Measurements from ENCODE around the gene PROB1. TPM values are rescaled to one million over a fixed set of nuclear protein-coding genes. Genes with fewer than 3 reads are reported as not detected.
"Not testable (repeated sequence)": the region's sequence is repeated elsewhere in the genome, so short reads cannot be mapped to it uniquely, and the experiment has no call there.

Gene PROB1, protein sequence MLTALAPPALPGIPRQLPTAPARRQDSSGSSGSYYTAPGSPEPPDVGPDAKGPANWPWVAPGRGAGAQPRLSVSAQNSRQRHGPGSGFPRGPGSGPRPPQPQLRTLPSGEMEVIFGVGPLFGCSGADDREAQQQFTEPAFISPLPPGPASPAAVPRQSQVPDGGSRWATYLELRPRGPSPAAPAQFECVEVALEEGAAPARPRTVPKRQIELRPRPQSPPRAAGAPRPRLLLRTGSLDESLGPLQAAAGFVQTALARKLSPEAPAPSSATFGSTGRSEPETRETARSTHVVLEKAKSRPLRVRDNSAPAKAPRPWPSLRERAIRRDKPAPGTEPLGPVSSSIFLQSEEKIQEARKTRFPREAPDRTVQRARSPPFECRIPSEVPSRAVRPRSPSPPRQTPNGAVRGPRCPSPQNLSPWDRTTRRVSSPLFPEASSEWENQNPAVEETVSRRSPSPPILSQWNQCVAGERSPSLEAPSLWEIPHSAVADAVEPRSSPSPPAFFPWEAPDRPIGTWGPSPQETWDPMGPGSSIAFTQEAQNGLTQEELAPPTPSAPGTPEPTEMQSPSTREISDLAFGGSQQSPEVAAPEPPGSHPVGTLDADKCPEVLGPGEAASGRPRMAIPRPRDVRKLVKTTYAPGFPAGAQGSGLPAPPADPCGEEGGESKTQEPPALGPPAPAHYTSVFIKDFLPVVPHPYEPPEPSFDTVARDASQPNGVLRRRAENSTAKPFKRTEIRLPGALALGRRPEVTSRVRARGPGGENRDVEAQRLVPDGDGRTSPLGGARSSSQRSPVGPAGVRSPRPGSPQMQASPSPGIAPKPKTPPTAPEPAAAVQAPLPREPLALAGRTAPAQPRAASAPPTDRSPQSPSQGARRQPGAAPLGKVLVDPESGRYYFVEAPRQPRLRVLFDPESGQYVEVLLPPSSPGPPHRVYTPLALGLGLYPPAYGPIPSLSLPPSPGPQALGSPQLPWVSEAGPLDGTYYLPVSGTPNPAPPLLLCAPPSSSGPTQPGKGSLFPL
- 1 to 10 TPM in 1 of 4 donors, under 1 TPM in 2, not detected in 1; 0.55 to 1.1 (median 0.60) TPM for total RNA-seq

DNA sequence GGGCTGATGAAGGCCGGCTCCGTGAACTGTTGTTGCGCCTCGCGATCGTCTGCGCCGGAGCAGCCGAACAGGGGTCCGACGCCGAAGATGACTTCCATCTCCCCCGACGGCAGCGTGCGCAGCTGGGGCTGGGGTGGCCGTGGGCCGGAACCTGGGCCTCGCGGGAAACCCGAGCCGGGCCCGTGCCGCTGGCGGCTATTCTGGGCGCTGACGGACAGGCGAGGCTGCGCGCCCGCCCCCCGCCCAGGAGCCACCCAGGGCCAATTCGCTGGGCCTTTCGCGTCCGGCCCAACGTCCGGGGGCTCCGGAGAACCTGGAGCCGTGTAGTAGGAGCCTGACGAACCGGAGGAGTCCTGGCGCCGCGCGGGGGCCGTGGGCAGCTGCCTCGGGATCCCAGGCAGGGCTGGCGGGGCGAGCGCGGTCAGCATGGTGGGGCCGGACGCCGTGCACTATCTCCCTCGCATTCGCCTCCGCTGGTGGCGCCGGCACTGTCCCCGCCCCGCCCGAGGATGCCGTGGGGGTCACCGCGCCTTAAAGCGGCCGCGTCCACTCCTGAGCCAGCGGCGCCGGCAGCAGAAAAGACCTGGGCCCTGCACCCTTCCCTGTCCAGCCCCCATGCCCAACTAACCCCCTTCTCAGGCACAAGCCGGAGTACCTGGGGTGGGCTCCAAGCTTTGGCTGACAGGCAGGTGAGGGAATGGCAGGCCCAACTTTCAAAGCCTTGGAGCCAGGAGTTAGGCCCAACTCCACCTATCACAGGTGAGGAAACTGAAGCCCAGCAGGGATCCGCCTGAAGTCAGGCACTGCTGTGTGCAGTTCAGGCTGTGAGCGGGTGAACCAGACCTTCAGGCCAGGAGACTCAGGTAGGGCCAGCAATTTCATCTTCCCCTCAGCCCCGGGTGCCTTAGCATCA, at the start of gene PROB1:
Gene PROB1, minus strand, starts transcription at position 451 of the 913 bp plus-strand sequence. Its CDS starts 23 bp downstream, at position 428.
- intact Hi-C loops (cut with DNase I; ENCODE audit: low total_unique reads): no loop called here
- Histone ChIP-seq H3K4me3 (peak within 1 kb of the TSS; percentile 4 to 61 (median 36)), H3K9me3 (no peaks in the 10 kb centered on the region), H3K4me1 (peaks cover 0 to 44% (median 37%) of the 10 kb centered on the region in 4 donors), H3K27me3 (peaks cover 21% of the 10 kb centered on the region), H3K27ac (peak within 1 kb of the TSS in 3 of 4 donors; percentile 0 to 37 (median 8)), H3K36me3 (no peaks in the 10 kb centered on the region)
- DNase-seq: no peak
- TF ChIP-seq POLR2AphosphoS5 (IDR thresholded peaks at IDR 0.05) (no peak), POLR2A (IDR thresholded peaks at IDR 0.05) (no peak), EP300 (IDR thresholded peaks at IDR 0.05; ENCODE audit: low read depth) (no peak)
- TF ChIP-seq, protein P1, sequence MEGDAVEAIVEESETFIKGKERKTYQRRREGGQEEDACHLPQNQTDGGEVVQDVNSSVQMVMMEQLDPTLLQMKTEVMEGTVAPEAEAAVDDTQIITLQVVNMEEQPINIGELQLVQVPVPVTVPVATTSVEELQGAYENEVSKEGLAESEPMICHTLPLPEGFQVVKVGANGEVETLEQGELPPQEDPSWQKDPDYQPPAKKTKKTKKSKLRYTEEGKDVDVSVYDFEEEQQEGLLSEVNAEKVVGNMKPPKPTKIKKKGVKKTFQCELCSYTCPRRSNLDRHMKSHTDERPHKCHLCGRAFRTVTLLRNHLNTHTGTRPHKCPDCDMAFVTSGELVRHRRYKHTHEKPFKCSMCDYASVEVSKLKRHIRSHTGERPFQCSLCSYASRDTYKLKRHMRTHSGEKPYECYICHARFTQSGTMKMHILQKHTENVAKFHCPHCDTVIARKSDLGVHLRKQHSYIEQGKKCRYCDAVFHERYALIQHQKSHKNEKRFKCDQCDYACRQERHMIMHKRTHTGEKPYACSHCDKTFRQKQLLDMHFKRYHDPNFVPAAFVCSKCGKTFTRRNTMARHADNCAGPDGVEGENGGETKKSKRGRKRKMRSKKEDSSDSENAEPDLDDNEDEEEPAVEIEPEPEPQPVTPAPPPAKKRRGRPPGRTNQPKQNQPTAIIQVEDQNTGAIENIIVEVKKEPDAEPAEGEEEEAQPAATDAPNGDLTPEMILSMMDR (IDR thresholded peaks at IDR 0.05): no peak
- WGBS, 2 donors (ENCODE audit: low coverage in 1 of 2): 62% methylated on average over 41 of the region's 76 CpGs; no CpG with 5 or more reads in 1 of the 2 donors
- in situ Hi-C loops (cut with MboI; ENCODE audit: low pct_ligation_motif_present in 1 of 4, low pct_unique_long_range_greater_than_20kb in 1 of 4, low sequenced_read_pairs in 3 of 4): no loop called here

DNA sequence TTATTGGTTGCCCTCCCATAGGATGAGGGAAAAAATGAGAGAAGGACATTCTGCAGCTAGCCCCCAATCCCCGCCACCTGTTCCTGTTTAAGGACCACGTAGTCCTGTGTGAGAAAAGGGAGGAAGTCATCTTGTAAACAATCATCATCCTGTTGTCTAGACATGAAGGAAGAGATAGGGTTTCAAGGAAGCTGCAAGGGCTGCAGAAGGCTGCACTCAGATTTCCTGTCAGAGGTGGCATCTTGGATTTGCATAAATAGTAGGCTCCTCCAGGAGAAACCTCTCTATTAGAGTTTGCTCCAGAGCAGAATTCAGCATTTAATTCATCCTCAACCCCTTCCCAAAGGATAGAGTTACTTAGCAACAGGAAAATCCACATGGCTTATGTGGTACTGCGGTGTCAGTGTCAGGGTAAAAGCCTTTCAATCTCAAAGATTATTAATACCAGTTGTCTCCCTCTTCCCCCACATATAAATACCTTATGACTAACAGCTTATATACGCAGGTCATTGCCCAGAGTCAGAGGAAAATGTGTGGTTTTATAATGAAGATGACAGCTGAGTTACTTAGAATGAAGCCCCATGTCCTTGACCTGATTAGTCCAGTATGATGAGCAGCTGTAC, 49.0 kb upstream of the PROB1 start:
- peaks cover under 1 to 7% (median 5%) of the 10 kb centered on the region in 4 donors for H3K4me1 ChIP-seq
- DNase-seq: no peak
- H3K4me3 ChIP-seq: no peak overlapping the region
- no peaks in the 10 kb centered on the region for H3K36me3 ChIP-seq
- intact Hi-C loops (cut with DNase I; ENCODE audit: low total_unique reads): no loop called here
- H3K9me3 ChIP-seq: no peaks in the 10 kb centered on the region
- in situ Hi-C loops (cut with MboI; ENCODE audit: low pct_ligation_motif_present in 1 of 4, low pct_unique_long_range_greater_than_20kb in 1 of 4, low sequenced_read_pairs in 3 of 4): loop anchor here in 1 of 4 donors (25.0 kb wide), 1 partner anchor 318 kb away; no protein-coding TSS in a partner anchor
- 75 to 80% methylated on average over 1 to 4 of the region's 4 CpGs for WGBS, 2 donors (ENCODE audit: low coverage in 1 of 2)
- H3K27ac ChIP-seq: no peak overlapping the region
- no peaks in the 10 kb centered on the region for H3K27me3 ChIP-seq
- TF ChIP-seq POLR2A (IDR thresholded peaks at IDR 0.05) (no peak), EP300 (IDR thresholded peaks at IDR 0.05; ENCODE audit: low read depth) (no peak), POLR2AphosphoS5 (IDR thresholded peaks at IDR 0.05) (no peak)
- TF ChIP-seq, protein P1 (IDR thresholded peaks at IDR 0.05): no peak

DNA sequence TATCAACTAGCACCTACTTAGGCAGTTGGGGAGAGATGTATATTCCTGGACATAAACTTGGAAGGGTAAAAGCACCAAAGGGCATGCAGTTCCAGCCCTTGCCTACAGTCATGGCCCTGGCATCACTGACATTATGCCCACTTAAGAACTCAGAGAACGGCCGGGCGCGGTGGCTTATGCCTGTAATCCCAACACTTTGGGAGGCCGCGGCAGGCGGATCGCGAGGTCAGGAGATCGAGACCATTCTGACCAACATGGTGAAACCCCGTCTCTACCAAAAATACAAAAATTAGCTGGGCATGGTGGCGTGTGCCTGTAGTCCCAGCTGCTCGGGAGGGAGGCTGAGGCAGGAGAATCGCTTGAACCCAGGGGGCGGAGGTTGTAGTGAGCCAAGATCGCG, 45.5 kb upstream of the PROB1 start:
- H3K27ac ChIP-seq; intact Hi-C loops (cut with DNase I; ENCODE audit: low total_unique reads); H3K36me3 ChIP-seq; H3K27me3 ChIP-seq; DNase-seq; H3K4me3 ChIP-seq; H3K9me3 ChIP-seq: not testable (repeated sequence)
- H3K4me1 ChIP-seq: peaks cover 3 to 14% (median 9%) of the 10 kb centered on the region in 4 donors
- in situ Hi-C loops (cut with MboI; ENCODE audit: low pct_ligation_motif_present in 1 of 4, low pct_unique_long_range_greater_than_20kb in 1 of 4, low sequenced_read_pairs in 3 of 4): loop anchor here in 1 of 4 donors (25.0 kb wide), 1 partner anchor 322 kb away; no protein-coding TSS in a partner anchor
- WGBS, 2 donors (ENCODE audit: low coverage in 1 of 2): 96 to 100% methylated on average over 2 to 17 of the region's 17 CpGs

Data from transverse colon (tissue), 4 donors.